Uterus (tissue), 2 donors: ENCODE measurements around the gene STARD5.

Experiments
- POLR2A ChIP-seq, 2 donors: fragments of 450-650 bp; IDR thresholded peaks; one replicate each; pipeline ENCODE4 v1.6.1; 2016; ENCODE audit warnings: antibody characterized with exemption in 2 of 2, mild to moderate bottlenecking in 1 of 2, moderate library complexity in 1 of 2
- TF ChIP-seq, protein P1 (sequence below), 4 experiments: fragments of 200-600 bp in 2 of 4; fragments of 450-650 bp in 2 of 4; sonication (generic) in 2 of 4; IDR thresholded peaks; one replicate each; pipeline ENCODE4 v1.5.1; 2016 to 2019; ENCODE audit warnings: antibody characterized with exemption in 4 of 4, mild to moderate bottlenecking in 2 of 4, moderate library complexity in 1 of 4

DNA sequence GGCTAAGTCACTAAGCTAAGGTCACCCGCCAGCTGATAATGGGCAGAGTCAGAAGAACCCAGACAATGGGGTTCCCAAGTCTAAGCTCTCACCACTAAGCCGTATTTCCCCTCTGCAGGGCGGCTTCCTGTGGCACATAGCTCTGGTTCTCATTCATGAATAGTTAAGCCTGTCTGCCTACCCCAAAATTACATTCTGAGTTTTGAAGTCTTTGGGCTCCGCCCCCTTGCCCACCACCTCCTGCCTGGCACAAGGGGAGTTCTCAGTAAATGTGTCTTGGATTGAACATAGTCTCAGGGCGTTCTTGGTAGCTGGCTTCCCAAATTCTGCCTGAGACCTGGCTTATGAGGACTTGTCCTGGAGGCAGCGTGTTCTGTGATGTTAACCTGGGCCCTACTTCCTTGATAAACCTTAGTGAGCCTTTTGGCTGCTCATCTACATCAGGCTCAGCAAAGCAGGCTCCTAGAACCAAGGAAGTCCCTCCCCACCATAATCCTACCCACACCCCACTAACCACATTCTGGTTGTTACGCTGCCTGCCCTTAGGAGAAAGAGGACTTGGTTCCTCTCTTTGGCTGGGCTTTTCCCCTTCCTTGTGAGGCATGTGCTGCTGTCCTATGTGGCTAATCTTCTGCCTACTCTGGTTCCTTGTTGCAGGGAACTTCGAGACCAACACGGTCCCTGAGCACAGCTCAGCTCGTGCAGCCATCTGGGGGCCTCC, 54.9 kb downstream of the STARD5 start:
- TF ChIP-seq, protein P1, sequence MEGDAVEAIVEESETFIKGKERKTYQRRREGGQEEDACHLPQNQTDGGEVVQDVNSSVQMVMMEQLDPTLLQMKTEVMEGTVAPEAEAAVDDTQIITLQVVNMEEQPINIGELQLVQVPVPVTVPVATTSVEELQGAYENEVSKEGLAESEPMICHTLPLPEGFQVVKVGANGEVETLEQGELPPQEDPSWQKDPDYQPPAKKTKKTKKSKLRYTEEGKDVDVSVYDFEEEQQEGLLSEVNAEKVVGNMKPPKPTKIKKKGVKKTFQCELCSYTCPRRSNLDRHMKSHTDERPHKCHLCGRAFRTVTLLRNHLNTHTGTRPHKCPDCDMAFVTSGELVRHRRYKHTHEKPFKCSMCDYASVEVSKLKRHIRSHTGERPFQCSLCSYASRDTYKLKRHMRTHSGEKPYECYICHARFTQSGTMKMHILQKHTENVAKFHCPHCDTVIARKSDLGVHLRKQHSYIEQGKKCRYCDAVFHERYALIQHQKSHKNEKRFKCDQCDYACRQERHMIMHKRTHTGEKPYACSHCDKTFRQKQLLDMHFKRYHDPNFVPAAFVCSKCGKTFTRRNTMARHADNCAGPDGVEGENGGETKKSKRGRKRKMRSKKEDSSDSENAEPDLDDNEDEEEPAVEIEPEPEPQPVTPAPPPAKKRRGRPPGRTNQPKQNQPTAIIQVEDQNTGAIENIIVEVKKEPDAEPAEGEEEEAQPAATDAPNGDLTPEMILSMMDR (IDR thresholded peaks at IDR 0.05), result no peak
- no peak for TF ChIP-seq POLR2A (IDR thresholded peaks at IDR 0.05)
